HEK293T (cell line): ENCODE results near the gene IFIT1.

ENCODE experiments used
- BHLHE40 ChIP-seq: fragments of 450-650 bp; IDR thresholded peaks from 2 replicates; pipeline ENCODE4 v1.6.1; 2016; ENCODE audit warnings: mild to moderate bottlenecking, moderate library complexity, borderline replicate concordance
- ELF4 ChIP-seq: fragments of 450-650 bp; IDR thresholded peaks from 2 replicates; pipeline ENCODE4 v1.6.1; 2017; ENCODE audit warnings: antibody characterized with exemption
- FOXA1 ChIP-seq: fragments of 450-650 bp; IDR thresholded peaks from 2 replicates; pipeline ENCODE4 v1.6.1; 2016; ENCODE audit warnings: mild to moderate bottlenecking
- ZNF384 ChIP-seq: fragments of 450-650 bp; IDR thresholded peaks from 2 replicates; pipeline ENCODE4 v1.6.1; 2016
- TF ChIP-seq, protein P1 (sequence below): fragments of 450-650 bp; IDR thresholded peaks from 2 replicates; pipeline ENCODE4 v1.6.1; 2016

- TF ChIP-seq BHLHE40 (no peak), FOXA1 (no peak), ELF4 (no peak), ZNF384 (no peak)
- TF ChIP-seq, protein P1, sequence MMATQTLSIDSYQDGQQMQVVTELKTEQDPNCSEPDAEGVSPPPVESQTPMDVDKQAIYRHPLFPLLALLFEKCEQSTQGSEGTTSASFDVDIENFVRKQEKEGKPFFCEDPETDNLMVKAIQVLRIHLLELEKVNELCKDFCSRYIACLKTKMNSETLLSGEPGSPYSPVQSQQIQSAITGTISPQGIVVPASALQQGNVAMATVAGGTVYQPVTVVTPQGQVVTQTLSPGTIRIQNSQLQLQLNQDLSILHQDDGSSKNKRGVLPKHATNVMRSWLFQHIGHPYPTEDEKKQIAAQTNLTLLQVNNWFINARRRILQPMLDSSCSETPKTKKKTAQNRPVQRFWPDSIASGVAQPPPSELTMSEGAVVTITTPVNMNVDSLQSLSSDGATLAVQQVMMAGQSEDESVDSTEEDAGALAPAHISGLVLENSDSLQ = no peak
Measured at GRCh38 chr10:89452193-89452592, 59.8 kb downstream of the IFIT1 start.
